HG02678 (cell line): Measurements from ENCODE around the gene BCHE.
"Not testable (repeated sequence)": the region's sequence is repeated elsewhere in the genome, so short reads cannot be mapped to it uniquely, and the experiment has no call there.

Source experiments
- ATAC-seq: cut with Tn5 transposase; IDR thresholded peaks from one replicate; pipeline ENCODE4 v1.9.1; 2021; ENCODE audit warnings: mild to moderate bottlenecking, moderate library complexity; ENCODE audit not compliant: unreplicated experiment

Gene BCHE

GRCh38 chr3:165817160-165817709, 20.0 kb downstream of the BCHE start:
- no peak for ATAC-seq

GRCh38 chr3:165816209-165816608, 21.0 kb downstream of the BCHE start:
- ATAC-seq = no peak

GRCh38 chr3:165815682-165816081, 21.5 kb downstream of the BCHE start:
- no peak for ATAC-seq

GRCh38 chr3:165814380-165814779, 22.8 kb downstream of the BCHE start:
- ATAC-seq = no peak

GRCh38 chr3:165807937-165808336, 29.3 kb downstream of the BCHE start:
- ATAC-seq = not testable (repeated sequence)

- ATAC-seq = peak; percentile 78
Measured at GRCh38 chr3:165805946-165806561, 31.2 kb downstream of the BCHE start.

- no peak for ATAC-seq
Measured at GRCh38 chr3:165803471-165803870, 33.8 kb downstream of the BCHE start.

- no peak for ATAC-seq
Measured at GRCh38 chr3:165800970-165801369, 36.3 kb downstream of the BCHE start.

- no peak for ATAC-seq
Measured at GRCh38 chr3:165799026-165799425, 38.2 kb downstream of the BCHE start.

- no peak for ATAC-seq
Measured at GRCh38 chr3:165797551-165797950, 39.7 kb downstream of the BCHE start.

GRCh38 chr3:165796701-165797100, 40.5 kb downstream of the BCHE start:
- ATAC-seq = no peak

- no peak for ATAC-seq
Measured at GRCh38 chr3:165788531-165788930, 48.7 kb downstream of the BCHE start.

- ATAC-seq = no peak
Measured at GRCh38 chr3:165786013-165786412, 51.2 kb downstream of the BCHE start.

GRCh38 chr3:165784337-165784736, 52.9 kb downstream of the BCHE start:
- ATAC-seq = no peak

- no peak for ATAC-seq
Measured at GRCh38 chr3:165783383-165783782, 53.8 kb downstream of the BCHE start.

- no peak for ATAC-seq
Measured at GRCh38 chr3:165778891-165779290, 58.3 kb downstream of the BCHE start.

GRCh38 chr3:165778456-165778855, 58.8 kb downstream of the BCHE start:
- ATAC-seq = no peak

GRCh38 chr3:165775824-165776223, 61.4 kb downstream of the BCHE start:
- no peak for ATAC-seq

GRCh38 chr3:165770781-165771180, 66.4 kb downstream of the BCHE start:
- no peak for ATAC-seq

- ATAC-seq = no peak
Measured at GRCh38 chr3:165768680-165769079, 68.5 kb downstream of the BCHE start.

- ATAC-seq = no peak
Measured at GRCh38 chr3:165759041-165759440, 78.2 kb downstream of the BCHE start.

GRCh38 chr3:165755571-165755970, 81.7 kb downstream of the BCHE start:
- no peak for ATAC-seq
